K562 (cell line): ENCODE data around the gene GMDS. TPM values are rescaled to one million over a fixed set of nuclear protein-coding genes. Genes with fewer than 3 reads are reported as not detected.

Source experiments
- ATAC-seq: fragments of 200-7000 bp; cut with Tn5 transposase; 3 replicates; pipeline ENCODE4 v1.9.1; 2020; ENCODE audit warnings: moderate library complexity
- BruUV-seq: library from RNA; stranded (reverse); fragments of 400-500 nt; replicated peaks from 2 replicates; lab custom pipeline; 2021; lab: Mats Ljungman, UMichigan
- CTCF ChIA-PET: fragments of 300-600 bp; formaldehyde crosslinking; extraction: SDS; loops from one replicate; lab custom pipeline; 2021; ENCODE audit warnings: low intra/inter-chr PET ratio; lab: Yijun Ruan, JAX
- POLR2A ChIA-PET: fragments of 300-600, 350-650 bp; sonication (Branson Sonifier 250); formaldehyde crosslinking; extraction: SDS; loops from one replicate; lab custom pipeline; 2021; ENCODE audit warnings: antibody characterized with exemption, inconsistent platforms; lab: Yijun Ruan, JAX
- DNase-seq, 4 experiments: peaks; one replicate each; pipeline versions ENCODE4 v3.0.0 to v3.0.0-alpha.2; 2011 to 2018; ENCODE audit warnings: low spot score in 3 of 4, mixed read lengths in 3 of 4; ENCODE audit errors: extremely low read depth in 1 of 4
- FAIRE-seq: peaks from 2 replicates; lab custom pipeline; 2011; peaks lifted over from hg19 to GRCh38; lab: Jason Lieb, UNC
- H2AFZ ChIP-seq: 2 replicates; pipeline ENCODE4 v1.6.0; 2011; ENCODE audit warnings: low read depth, low read length, control low read depth, inconsistent platforms
- H3K27ac ChIP-seq: fragments of 200-600 bp; 3 replicates; pipeline ENCODE4 v1.8.0; 2011; ENCODE audit warnings: low read depth, mild to moderate bottlenecking, control low read depth, inconsistent platforms, low read length, moderate library complexity, mixed read lengths; ENCODE audit errors: extremely low read depth
- H3K27me3 ChIP-seq, 2 experiments: fragments of 300-600 bp in 1 of 2; 2 replicates in 1 of 2; 3 replicates in 1 of 2; pipeline versions ENCODE4 v1.6.0 to v1.8.0; 2011; ENCODE audit warnings: inconsistent platforms in 2 of 2, low read length in 2 of 2, mild to moderate bottlenecking in 1 of 2, mixed read lengths in 1 of 2, moderate library complexity in 1 of 2; ENCODE audit not compliant: control insufficient read depth in 2 of 2, insufficient read depth in 2 of 2
- H3K36me3 ChIP-seq: fragments of 300-600 bp; 3 replicates; pipeline ENCODE4 v1.8.0; 2011; ENCODE audit warnings: mild to moderate bottlenecking, low read length, inconsistent platforms; ENCODE audit not compliant: control insufficient read depth, insufficient read depth
- H3K4me1 ChIP-seq, 2 experiments: fragments of 200-600 bp in 1 of 2; replicated peaks in 1 of 2; 2 replicates in 1 of 2; 3 replicates in 1 of 2; pipeline versions ENCODE4 v1.5.1 to v1.8.0; 2011; ENCODE audit warnings: inconsistent platforms in 2 of 2, low read length in 2 of 2, mild to moderate bottlenecking in 1 of 2, mixed read lengths in 1 of 2, moderate library complexity in 1 of 2; ENCODE audit not compliant: control insufficient read depth in 2 of 2, insufficient read depth in 2 of 2
- H3K4me2 ChIP-seq: 2 replicates; pipeline ENCODE4 v1.6.1; 2011; ENCODE audit warnings: low read length, control low read depth, inconsistent platforms, mixed read lengths; ENCODE audit not compliant: insufficient read depth
- H3K4me3 ChIP-seq: fragments of 200-600 bp; sonication (generic), shearing (Covaris generic); 2 replicates; pipeline ENCODE4 v1.5.1; 2016; ENCODE audit warnings: control low read depth, inconsistent platforms
- H3K79me2 ChIP-seq: fragments of 200-600 bp; 3 replicates; pipeline ENCODE4 v1.8.0; 2011; ENCODE audit warnings: low read length, inconsistent platforms; ENCODE audit not compliant: control insufficient read depth, insufficient read depth
- H3K9ac ChIP-seq, 2 experiments: 2 replicates each; pipeline versions ENCODE4 v1.6.0 to v1.6.1; 2011; ENCODE audit warnings: low read depth in 2 of 2, low read length in 2 of 2, control low read depth in 1 of 2, inconsistent platforms in 1 of 2, mild to moderate bottlenecking in 1 of 2, mixed read lengths in 1 of 2; ENCODE audit not compliant: insufficient read depth in 1 of 2
- H3K9me1 ChIP-seq: one replicate; pipeline ENCODE4 v1.6.0; 2011; ENCODE audit warnings: inconsistent platforms, mild to moderate bottlenecking, low read length, moderate library complexity; ENCODE audit not compliant: control insufficient read depth, insufficient read depth
- H3K9me3 ChIP-seq: replicated peaks from 2 replicates; pipeline ENCODE4 v1.5.1; 2011; ENCODE audit warnings: low read depth, low read length, inconsistent platforms; ENCODE audit not compliant: control insufficient read depth, insufficient read depth
- H4K20me1 ChIP-seq: replicated peaks from 2 replicates; pipeline ENCODE4 v1.6.1; 2011; ENCODE audit warnings: low read length, inconsistent platforms, mixed read lengths; ENCODE audit not compliant: control insufficient read depth, insufficient read depth
- ARID1B ChIP-seq: fragments of 450-650 bp; IDR thresholded peaks from 2 replicates; pipeline ENCODE4 v1.6.1; 2016; ENCODE audit warnings: antibody characterized with exemption, mild to moderate bottlenecking, inconsistent platforms
- CEBPB ChIP-seq: fragments of 450-650 bp; IDR thresholded peaks from 2 replicates; pipeline ENCODE4 v1.6.1; 2016; ENCODE audit warnings: missing genetic modification characterization, missing compliant biosample characterization
- GTF2F1 ChIP-seq: IDR thresholded peaks from 2 replicates; pipeline ENCODE4 v1.6.1; 2011; ENCODE audit warnings: low read depth, low read length, improper control_type of control experiment
- KAT8 ChIP-seq: fragments of 450-650 bp; IDR thresholded peaks from 2 replicates; pipeline ENCODE4 v1.6.1; 2016; ENCODE audit warnings: low read depth, mild to moderate bottlenecking
- NFIC ChIP-seq: fragments of 450-650 bp; IDR thresholded peaks from 2 replicates; pipeline ENCODE4 v1.6.1; 2017; ENCODE audit warnings: mild to moderate bottlenecking, inconsistent platforms
- NR2F6 ChIP-seq: fragments of 450-650 bp; formaldehyde crosslinking; IDR thresholded peaks from 2 replicates; pipeline ENCODE4 v1.4.0; 2020; ENCODE audit warnings: mild to moderate bottlenecking
- RBM39 ChIP-seq: fragments of 200-400 bp; formaldehyde crosslinking; optimal IDR thresholded peaks from 2 replicates; pipeline ENCODE3; 2018; ENCODE audit warnings: low read depth, low read length
- SMAD2 ChIP-seq: fragments of 150-350 bp; IDR thresholded peaks from 2 replicates; pipeline ENCODE4 v1.6.1; 2014; ENCODE audit warnings: low read depth, mild to moderate bottlenecking, low read length
- SMC3 ChIP-seq: conservative IDR thresholded peaks from 2 replicates; pipeline ENCODE4 v1.6.1; 2011; ENCODE audit warnings: low read depth, low read length, improper control_type of control experiment; ENCODE audit not compliant: insufficient read depth
- TARDBP ChIP-seq: fragments of 450-650 bp; IDR thresholded peaks from 2 replicates; pipeline ENCODE4 v1.6.1; 2016
- ZEB2 ChIP-seq: fragments of 450-650 bp; IDR thresholded peaks from 2 replicates; pipeline ENCODE4 v1.6.1; 2016
- ZNF76 ChIP-seq: fragments of 250-450 bp; sonication (Bioruptor Pico); IDR thresholded peaks from 2 replicates; pipeline ENCODE4 v1.4.0; 2020; ENCODE audit warnings: mild to moderate bottlenecking, moderate library complexity, borderline replicate concordance
- WGBS: fragments of 100-300 bp; shearing (Covaris generic); methylation state at CpG from one replicate; pipeline ENCODE4 v1.1.6; 2016; ENCODE audit warnings: low coverage, mixed read lengths; ENCODE audit not compliant: insufficient coverage; ENCODE audit errors: missing lambda C conversion rate; 5-methylcytosine and 5-hydroxymethylcytosine counted together
- in situ Hi-C: fragments of 300-500 bp; cut with MboI; formaldehyde crosslinking; loops from 4 replicates; pipeline ENCODE4 v1.15.0; 2018; ENCODE audit warnings: inconsistent platforms, mixed read lengths
- intact Hi-C: fragments of 100-400 bp; cut with micrococcal nuclease; formaldehyde crosslinking; loops from 2 replicates; pipeline ENCODE4 v1.14.2; 2022
- polyA plus RNA-seq, 8 experiments: library from polyadenylated mRNA; depleted of rRNA in 4 of 8; stranded (reverse) in 5 of 8; unstranded in 3 of 8; fragments of >200 nt; fragmentation: Nextera tagmentation in 2 of 8; fragmentation: Illumina TruSeq in 1 of 8; extraction: Ambion mirVana in 2 of 8; extraction: Trizol in 1 of 8; gene quantifications; 2 replicates each; pipeline versions ENCODE4 v1.2.1 to v1.2.3, GENCODE V29; 2011 to 2014; ENCODE audit warnings: inconsistent platforms in 1 of 8, missing spikeins in 1 of 8
- total RNA-seq, 7 experiments: library from RNA; depleted of rRNA in 6 of 7; stranded (reverse); fragments of >200 nt in 6 of 7; fragmentation: Illumina TruSeq in 2 of 7; extraction: Trizol in 2 of 7; gene quantifications; 2 replicates each; pipeline versions ENCODE4 v1.2.1 to v1.2.3, GENCODE V29; 2011 to 2021; ENCODE audit warnings: low replicate concordance in 1 of 7
- TF ChIP-seq, protein P1 (sequence below): sonication (generic); formaldehyde crosslinking; IDR thresholded peaks from 2 replicates; pipeline ENCODE4 v1.8.0; 2022; ENCODE audit warnings: missing genetic modification reagents, mild to moderate bottlenecking, borderline replicate concordance
- TF ChIP-seq, protein P2 (sequence below): fragments of 250-450 bp; sonication (Bioruptor Pico); IDR thresholded peaks from 2 replicates; pipeline ENCODE4 v1.9.0; 2021; ENCODE audit warnings: mild to moderate bottlenecking, inconsistent platforms
- TF ChIP-seq, protein P3 (sequence below): fragments of 250-450 bp; sonication (Bioruptor Pico); IDR thresholded peaks from 2 replicates; pipeline ENCODE4 v1.8.0; 2021; ENCODE audit warnings: moderate library complexity, mild to moderate bottlenecking, inconsistent platforms
- TF ChIP-seq, protein P4 (sequence below): sonication (generic); formaldehyde crosslinking; IDR thresholded peaks from 2 replicates; pipeline ENCODE4 v1.8.1; 2022; ENCODE audit warnings: missing genetic modification reagents

GMDS gene
- total and polyA plus RNA-seq, 9 of the 15 experiments (the other 6 are each of a cell fraction or from before 2014, with no cell fraction given): 0.48 to 31.8 (median 13.4) TPM

DNA sequence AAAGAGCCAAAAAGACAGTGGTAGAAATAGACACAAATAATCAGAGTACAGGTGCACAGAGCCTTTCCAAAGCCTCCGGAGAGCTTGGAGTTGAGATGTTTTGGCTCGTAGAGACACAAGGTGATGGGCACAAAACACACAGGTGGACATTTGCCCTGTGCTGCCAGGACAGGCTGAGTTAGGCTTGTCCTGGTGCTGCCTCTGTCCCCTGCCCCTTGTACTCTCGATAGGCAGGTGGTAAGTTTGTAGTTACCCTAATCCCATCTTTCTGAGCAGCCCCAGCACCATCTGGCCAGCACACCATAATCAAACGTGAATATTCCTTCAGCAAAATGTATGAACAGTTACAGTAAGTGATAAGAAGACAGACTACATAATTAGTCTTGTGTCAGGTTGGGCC lies 540.2 kb downstream of the GMDS start:
- H3K9me1 ChIP-seq: no peaks in the 10 kb centered on the region
- TF ChIP-seq, protein P1, sequence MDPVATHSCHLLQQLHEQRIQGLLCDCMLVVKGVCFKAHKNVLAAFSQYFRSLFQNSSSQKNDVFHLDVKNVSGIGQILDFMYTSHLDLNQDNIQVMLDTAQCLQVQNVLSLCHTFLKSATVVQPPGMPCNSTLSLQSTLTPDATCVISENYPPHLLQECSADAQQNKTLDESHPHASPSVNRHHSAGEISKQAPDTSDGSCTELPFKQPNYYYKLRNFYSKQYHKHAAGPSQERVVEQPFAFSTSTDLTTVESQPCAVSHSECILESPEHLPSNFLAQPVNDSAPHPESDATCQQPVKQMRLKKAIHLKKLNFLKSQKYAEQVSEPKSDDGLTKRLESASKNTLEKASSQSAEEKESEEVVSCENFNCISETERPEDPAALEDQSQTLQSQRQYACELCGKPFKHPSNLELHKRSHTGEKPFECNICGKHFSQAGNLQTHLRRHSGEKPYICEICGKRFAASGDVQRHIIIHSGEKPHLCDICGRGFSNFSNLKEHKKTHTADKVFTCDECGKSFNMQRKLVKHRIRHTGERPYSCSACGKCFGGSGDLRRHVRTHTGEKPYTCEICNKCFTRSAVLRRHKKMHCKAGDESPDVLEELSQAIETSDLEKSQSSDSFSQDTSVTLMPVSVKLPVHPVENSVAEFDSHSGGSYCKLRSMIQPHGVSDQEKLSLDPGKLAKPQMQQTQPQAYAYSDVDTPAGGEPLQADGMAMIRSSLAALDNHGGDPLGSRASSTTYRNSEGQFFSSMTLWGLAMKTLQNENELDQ (CRISPR knock-in tag): no peak
- TF ChIP-seq ARID1B (no peak), SMAD2 (no peak), RBM39 (no peak), KAT8 (no peak), ZEB2 (no peak), ZNF76 (CRISPR knock-in tag) (no peak), CEBPB (tag) (no peak), GTF2F1 (no peak), NR2F6 (CRISPR knock-in tag) (no peak), NFIC (no peak), TARDBP (no peak), SMC3 (no peak)
- TF ChIP-seq, protein P2, sequence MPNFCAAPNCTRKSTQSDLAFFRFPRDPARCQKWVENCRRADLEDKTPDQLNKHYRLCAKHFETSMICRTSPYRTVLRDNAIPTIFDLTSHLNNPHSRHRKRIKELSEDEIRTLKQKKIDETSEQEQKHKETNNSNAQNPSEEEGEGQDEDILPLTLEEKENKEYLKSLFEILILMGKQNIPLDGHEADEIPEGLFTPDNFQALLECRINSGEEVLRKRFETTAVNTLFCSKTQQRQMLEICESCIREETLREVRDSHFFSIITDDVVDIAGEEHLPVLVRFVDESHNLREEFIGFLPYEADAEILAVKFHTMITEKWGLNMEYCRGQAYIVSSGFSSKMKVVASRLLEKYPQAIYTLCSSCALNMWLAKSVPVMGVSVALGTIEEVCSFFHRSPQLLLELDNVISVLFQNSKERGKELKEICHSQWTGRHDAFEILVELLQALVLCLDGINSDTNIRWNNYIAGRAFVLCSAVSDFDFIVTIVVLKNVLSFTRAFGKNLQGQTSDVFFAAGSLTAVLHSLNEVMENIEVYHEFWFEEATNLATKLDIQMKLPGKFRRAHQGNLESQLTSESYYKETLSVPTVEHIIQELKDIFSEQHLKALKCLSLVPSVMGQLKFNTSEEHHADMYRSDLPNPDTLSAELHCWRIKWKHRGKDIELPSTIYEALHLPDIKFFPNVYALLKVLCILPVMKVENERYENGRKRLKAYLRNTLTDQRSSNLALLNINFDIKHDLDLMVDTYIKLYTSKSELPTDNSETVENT (CRISPR knock-in tag): no peak
- TF ChIP-seq, protein P3, sequence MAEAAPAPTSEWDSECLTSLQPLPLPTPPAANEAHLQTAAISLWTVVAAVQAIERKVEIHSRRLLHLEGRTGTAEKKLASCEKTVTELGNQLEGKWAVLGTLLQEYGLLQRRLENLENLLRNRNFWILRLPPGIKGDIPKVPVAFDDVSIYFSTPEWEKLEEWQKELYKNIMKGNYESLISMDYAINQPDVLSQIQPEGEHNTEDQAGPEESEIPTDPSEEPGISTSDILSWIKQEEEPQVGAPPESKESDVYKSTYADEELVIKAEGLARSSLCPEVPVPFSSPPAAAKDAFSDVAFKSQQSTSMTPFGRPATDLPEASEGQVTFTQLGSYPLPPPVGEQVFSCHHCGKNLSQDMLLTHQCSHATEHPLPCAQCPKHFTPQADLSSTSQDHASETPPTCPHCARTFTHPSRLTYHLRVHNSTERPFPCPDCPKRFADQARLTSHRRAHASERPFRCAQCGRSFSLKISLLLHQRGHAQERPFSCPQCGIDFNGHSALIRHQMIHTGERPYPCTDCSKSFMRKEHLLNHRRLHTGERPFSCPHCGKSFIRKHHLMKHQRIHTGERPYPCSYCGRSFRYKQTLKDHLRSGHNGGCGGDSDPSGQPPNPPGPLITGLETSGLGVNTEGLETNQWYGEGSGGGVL: no peak
- TF ChIP-seq, protein P4, sequence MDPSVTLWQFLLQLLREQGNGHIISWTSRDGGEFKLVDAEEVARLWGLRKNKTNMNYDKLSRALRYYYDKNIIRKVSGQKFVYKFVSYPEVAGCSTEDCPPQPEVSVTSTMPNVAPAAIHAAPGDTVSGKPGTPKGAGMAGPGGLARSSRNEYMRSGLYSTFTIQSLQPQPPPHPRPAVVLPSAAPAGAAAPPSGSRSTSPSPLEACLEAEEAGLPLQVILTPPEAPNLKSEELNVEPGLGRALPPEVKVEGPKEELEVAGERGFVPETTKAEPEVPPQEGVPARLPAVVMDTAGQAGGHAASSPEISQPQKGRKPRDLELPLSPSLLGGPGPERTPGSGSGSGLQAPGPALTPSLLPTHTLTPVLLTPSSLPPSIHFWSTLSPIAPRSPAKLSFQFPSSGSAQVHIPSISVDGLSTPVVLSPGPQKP (CRISPR knock-in tag): no peak
- TF ChIP-seq, all 486 proteins: peak for 0
- Histone ChIP-seq H4K20me1 (peaks cover 6% of the 10 kb centered on the region; the same call in 1 of the 2 replicates), H3K27me3 (peaks cover 8 to 12% of the 10 kb centered on the region in 2 experiments; a peak in 4 of 5 replicates), H3K27ac (no peak overlapping the region), H3K4me2 (no peak overlapping the region), H3K9me3 (no peaks in the 10 kb centered on the region), H3K79me2 (no peaks in the 10 kb centered on the region), H3K4me1 (peaks cover 23 to 26% of the 10 kb centered on the region in 2 experiments; a peak in 4 of 5 replicates), H3K36me3 (no peaks in the 10 kb centered on the region), H3K9ac (no peak overlapping the region), H2AFZ (no peak overlapping the region), H3K4me3 (no peak overlapping the region)
- FAIRE-seq (no peak), ATAC-seq (no peak), DNase-seq (no peak)
- BruUV-seq: no TSS peak
- intact Hi-C loops (no loop called here), in situ Hi-C loops (no loop called here)
- POLR2A ChIA-PET: interaction anchor here (0.7 kb wide), 1 partner anchor 405 kb away, joined by 4 read pairs; no protein-coding TSS in a partner anchor
- WGBS: 29% methylated on average over 4 of the region's 4 CpGs
- CTCF ChIA-PET: no interaction called here
